GM21737 (cell line): ENCODE measurements around the gene FNIP2.
"Not testable (repeated sequence)": the region's sequence is repeated elsewhere in the genome, so short reads cannot be mapped to it uniquely, and the experiment has no call there.

Experiments used
- ATAC-seq: cut with Tn5 transposase; IDR thresholded peaks from one replicate; pipeline ENCODE4 v1.9.1; 2021; ENCODE audit warnings: mild to moderate bottlenecking, moderate library complexity; ENCODE audit not compliant: unreplicated experiment

FNIP2 gene

DNA sequence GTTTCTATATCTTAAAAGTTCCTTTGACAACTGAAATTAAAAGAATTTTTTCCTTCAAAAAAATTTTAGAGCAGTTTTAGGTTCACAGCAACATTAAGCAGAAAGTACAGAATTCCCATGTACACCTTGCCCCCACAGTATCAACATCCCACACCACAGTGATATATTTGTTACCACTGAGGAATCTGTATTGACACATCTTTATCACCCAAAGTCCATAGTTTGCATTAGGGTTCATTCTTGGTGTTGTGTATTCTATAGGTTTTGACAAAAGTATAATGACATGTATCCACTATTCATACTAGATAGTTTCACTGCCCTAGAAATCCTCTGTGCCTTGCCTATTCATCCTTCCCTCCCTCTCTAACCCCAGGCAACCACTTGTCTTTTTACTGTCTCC is 43.7 kb downstream of the FNIP2 start:
- ATAC-seq: no peak

GRCh38 chr4:158813113-158813512 is 44.3 kb downstream of the FNIP2 start:
- ATAC-seq: no peak

DNA sequence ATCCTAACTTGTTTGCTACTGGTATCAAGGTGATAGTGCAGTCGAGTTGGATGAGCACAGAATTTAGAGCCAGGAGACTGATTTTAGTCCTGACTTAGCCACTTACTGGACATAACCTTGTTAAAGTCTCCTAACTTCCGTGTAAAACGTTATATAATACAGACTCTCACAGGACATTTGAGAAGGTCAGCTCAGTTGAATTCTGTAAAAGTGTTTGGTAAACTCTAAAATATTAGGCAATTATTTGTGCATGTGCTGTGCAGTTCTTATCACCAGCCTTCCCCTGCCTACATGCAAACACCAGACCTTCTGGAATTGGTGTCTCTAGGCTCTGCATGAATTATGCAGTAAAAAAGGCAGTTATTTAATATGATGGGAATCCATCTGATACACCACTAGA is 45.4 kb downstream of the FNIP2 start:
- ATAC-seq: no peak

DNA sequence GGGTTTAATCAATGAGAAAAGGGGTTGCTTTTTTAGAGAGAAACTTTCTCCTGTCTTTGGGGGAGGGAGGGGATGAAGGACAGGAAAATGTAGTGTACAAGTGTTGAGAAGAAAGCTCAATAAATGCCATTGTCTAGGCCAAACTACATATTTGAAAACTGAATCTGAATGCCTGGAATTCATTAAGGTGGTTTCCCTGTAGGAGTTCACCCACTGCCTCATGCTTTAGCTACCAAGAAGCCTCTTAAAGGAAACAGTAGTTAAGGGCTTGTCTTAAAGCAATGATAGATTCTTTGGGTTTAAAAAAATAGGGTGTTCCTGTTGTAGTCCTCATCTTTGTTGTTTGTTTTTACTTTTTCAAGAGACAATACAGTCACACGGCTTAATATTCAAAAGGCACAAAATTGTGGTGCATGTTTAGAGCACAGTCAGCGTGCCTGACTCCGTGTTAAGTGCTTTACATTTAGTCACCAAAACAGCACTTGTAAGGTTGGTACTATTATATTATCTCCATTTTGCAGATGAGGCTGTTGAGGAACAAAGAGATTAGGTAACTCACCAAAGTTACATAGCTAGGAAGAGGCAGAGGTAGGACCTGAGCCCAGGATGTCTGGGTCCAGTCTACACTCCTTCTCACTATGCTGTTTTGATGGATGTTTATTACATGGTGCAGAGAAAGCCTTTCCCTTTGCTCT is 46.0 kb downstream of the FNIP2 start:
- ATAC-seq: no peak

GRCh38 chr4:158816955-158817354 is 48.1 kb downstream of the FNIP2 start:
- no peak for ATAC-seq

- peak; percentile 51 for ATAC-seq
Observed at GRCh38 chr4:158817562-158818296, 48.9 kb downstream of the FNIP2 start.

- ATAC-seq: no peak
Observed at GRCh38 chr4:158818560-158819140, 49.8 kb downstream of the FNIP2 start.

GRCh38 chr4:158819942-158820786 is 51.3 kb downstream of the FNIP2 start:
- ATAC-seq: no peak

DNA sequence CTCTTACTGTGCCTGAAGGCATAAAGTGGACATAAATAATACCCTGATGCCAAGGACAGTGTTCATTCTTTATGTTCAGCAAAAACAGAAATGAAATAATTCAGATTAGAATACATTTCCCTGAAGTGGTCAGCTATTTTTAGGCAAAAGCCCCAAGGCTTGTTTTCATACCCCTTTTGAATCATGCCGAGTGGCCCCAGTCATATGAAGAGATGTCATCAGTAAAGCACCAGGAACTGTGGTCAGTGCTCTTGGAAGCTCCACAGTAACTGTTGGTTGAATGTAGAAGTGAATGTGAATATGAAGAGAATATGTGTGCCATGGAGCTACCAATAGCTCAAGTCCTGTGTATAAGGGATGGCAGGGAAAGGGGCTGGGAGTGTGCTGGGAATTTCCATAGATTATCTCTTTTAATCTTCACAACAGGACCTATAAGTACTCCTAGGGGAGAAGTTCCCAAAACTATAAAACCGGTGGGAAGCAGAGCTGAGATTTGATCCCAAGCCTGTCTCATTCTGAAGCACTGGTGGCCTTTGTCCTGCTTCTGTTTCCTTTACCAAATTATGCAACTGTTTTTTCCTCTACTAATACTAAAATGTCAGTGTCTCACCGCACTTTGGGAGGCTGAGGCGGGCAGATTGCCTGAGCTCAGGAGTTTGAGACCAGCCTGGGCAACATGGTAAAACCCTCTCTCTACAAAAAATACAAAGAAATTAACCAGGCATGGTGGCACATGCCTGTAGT is 52.6 kb downstream of the FNIP2 start:
- ATAC-seq: peak; percentile 33

- ATAC-seq: no peak
Observed at GRCh38 chr4:158822348-158822747, 53.5 kb downstream of the FNIP2 start.

DNA sequence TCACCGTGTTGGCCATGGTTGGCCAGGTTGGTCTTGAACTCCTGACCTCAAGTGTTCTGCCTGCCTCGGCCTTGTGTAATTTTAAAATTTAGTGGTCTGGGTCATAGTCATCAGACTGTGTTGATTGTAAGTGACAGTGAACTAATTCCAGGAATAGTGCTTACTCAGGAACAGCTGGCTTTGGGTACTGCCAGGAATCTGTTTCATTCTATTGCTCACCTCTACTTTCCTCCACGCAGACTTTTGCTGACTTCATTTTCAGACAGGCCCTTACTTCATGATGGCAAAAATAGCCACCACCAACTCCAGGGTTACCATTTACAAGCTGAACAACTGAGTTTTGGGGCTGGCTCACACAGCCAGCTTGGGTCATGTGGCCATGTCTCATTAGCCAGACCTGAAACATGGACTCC is 54.6 kb downstream of the FNIP2 start:
- ATAC-seq: no peak

GRCh38 chr4:158824425-158825274 is 55.8 kb downstream of the FNIP2 start:
- ATAC-seq: no peak

DNA sequence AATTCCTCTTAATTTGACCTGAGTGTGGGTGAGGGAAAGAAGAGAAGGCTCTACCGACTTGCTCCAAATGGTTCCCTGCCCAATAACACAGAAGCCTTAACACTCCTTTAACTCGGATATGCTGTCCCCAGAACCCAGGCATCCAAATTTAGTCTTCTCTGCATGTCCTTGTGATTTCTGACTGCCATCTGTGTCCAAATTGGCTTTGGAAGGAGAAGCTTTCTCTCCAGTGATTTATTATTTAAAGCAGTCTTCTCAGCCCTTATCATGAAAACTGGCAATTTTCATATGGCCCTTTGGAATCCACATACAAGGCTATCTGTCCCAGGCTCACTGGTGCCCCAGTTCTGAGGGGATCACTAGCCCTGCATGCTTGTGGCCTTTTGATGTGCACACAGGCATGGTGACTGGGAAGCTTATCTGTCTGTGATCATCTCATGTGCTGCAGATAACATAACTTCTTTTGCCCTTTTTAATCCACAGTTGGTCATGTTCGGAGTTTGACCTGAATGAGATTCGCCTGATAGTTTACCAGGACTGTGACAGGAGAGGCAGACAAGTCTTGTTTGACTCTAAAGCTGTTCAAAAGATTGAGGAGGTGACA is 56.7 kb downstream of the FNIP2 start:
- peak; percentile 7 for ATAC-seq

- peak; percentile 56 for ATAC-seq
Observed at GRCh38 chr4:158826057-158826456, 57.2 kb downstream of the FNIP2 start.

- peak; percentile 35 for ATAC-seq
Observed at GRCh38 chr4:158826882-158827281, 58.1 kb downstream of the FNIP2 start.

DNA sequence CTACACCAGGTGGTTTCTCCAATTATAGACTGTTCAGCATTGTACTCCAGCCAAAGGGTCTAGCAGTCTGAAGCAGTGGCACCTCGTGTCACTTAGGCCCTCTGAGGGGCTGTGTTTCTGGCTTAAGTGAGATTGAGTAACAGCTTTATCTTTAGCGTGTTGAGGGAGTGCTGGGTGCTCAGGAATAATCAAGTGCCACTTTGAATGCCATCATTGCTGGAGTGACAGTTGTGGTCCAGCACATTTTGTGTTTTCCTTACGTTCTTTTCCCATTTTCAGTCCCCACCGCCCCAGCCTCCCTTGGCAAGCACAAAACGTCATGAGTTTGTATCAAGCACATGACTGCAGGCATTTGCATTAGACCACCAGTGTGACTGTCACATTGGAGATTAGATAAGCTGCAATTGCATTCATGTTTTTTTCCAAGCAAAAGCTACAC is 58.7 kb downstream of the FNIP2 start:
- no peak for ATAC-seq

GRCh38 chr4:158828151-158828550 is 59.3 kb downstream of the FNIP2 start:
- not testable (repeated sequence) for ATAC-seq

DNA sequence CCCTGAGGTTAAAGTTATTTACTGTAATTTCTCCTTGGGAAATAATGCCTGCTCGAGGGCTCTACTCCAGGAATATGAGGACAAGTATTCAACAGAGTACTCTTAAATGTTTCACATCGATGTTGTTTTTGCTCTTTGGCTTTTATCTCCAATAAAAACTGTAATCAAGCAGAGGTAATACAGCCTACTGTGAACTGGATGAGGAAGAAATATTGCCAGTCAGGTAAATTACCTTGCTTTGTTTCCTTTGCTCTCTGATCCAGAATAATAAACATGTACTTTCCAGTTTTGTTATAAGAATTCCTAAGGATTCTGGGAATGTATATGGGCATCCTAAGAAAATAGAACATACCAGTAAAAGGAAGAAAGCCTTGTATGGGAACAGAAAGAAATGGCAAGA is 60.4 kb downstream of the FNIP2 start:
- ATAC-seq: no peak

GRCh38 chr4:158833602-158834001 is 64.8 kb downstream of the FNIP2 start:
- no peak for ATAC-seq
